Measurements from ENCODE around the gene CIC.

GRCh38 chr19:42294471-42295137, 25.6 kb downstream of the CIC start:
- TF ChIP-seq CTCF (IDR thresholded peaks at IDR 0.05), result no peak
- TF ChIP-seq POLR2AphosphoS5 (IDR thresholded peaks at IDR 0.05), result no peak
